Measurements from ENCODE around the gene MICU1.

DNA sequence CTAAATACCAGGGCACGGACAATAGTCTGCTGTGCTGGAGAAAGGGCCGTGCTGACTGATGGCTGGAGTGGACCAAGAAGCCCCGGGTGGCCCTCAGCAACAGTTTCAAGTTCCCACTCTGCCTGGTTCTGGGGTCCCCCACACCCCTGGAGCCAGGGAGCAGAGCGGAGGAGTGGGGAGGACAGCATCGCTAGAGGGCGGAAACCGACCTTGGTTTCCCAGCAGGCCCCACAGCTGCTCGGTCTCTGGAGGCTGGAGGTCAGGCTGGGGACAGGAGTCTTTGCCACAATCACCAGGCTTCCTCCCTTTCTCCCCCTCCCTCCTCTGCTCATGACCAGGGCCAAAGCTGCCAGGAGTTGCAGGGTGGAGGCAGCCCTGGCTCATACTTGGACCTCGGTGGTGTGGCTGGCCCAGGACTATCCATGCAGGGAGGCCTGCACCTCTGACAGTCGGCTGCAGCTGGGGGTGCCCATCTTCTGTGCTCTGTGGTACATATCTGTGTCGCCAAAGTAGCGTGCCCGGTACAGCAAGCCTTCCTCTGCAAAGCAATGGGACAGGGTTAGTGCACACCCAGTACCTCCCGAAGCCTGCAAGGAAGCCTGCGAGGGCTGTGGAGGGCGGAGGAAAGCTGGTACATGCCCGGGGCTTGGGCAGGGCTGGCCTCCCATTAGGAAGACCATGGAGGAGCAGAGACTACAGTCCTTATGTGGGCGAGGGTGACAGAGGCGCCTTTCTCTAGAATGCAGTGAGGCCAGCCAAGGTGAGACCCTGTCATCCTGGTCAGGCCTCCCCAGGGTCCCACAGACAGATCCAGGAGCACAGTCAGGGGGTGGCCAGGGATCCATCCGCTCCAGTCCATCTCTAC is 290.3 kb downstream of the MICU1 start:
- TF ChIP-seq, protein P1, sequence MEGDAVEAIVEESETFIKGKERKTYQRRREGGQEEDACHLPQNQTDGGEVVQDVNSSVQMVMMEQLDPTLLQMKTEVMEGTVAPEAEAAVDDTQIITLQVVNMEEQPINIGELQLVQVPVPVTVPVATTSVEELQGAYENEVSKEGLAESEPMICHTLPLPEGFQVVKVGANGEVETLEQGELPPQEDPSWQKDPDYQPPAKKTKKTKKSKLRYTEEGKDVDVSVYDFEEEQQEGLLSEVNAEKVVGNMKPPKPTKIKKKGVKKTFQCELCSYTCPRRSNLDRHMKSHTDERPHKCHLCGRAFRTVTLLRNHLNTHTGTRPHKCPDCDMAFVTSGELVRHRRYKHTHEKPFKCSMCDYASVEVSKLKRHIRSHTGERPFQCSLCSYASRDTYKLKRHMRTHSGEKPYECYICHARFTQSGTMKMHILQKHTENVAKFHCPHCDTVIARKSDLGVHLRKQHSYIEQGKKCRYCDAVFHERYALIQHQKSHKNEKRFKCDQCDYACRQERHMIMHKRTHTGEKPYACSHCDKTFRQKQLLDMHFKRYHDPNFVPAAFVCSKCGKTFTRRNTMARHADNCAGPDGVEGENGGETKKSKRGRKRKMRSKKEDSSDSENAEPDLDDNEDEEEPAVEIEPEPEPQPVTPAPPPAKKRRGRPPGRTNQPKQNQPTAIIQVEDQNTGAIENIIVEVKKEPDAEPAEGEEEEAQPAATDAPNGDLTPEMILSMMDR (IDR thresholded peaks at IDR 0.05), result peak in 1 of 6 experiments; percentile 19
- peak; percentile 22 to 35 for TF ChIP-seq POLR2AphosphoS5 (IDR thresholded peaks at IDR 0.05)
- no peak for TF ChIP-seq POLR2A (IDR thresholded peaks at IDR 0.05)
- peak in 3 of 4 donors; percentile 2 to 15 (median 11) for TF ChIP-seq EP300 (IDR thresholded peaks at IDR 0.05)

Measured in upper lobe of left lung (tissue), 4 donors.